H1 (cell line): ENCODE results near the gene NFIA.

Experiments used
- BRCA1 ChIP-seq: IDR thresholded peaks from 2 replicates; pipeline ENCODE4 v1.6.1; 2012; ENCODE audit warnings: low read depth, low read length, improper control_type of control experiment
- CBX5 ChIP-seq: fragments of 300-800, 300-1000 bp; sonication (generic); IDR thresholded peaks from 2 replicates; pipeline ENCODE4 v1.7.1; 2016; ENCODE audit warnings: antibody characterized with exemption, low read length, low read depth
- CHD2 ChIP-seq: IDR thresholded peaks from 2 replicates; pipeline ENCODE4 v1.6.1; 2012; ENCODE audit warnings: low read length, improper control_type of control experiment
- EP300 ChIP-seq, 2 experiments: IDR thresholded peaks; 1 replicate in 1 of 2; 2 replicates in 1 of 2; pipeline ENCODE4 v1.6.1; 2011 to 2012; ENCODE audit warnings: low read depth in 2 of 2, low read length in 2 of 2, mild to moderate bottlenecking in 2 of 2, borderline replicate concordance in 1 of 2, inconsistent platforms in 1 of 2, moderate library complexity in 1 of 2
- EZH2 ChIP-seq: fragments of 200-600 bp; sonication (generic); IDR thresholded peaks from 2 replicates; pipeline ENCODE4 v1.7.1; 2012; ENCODE audit warnings: low read depth, mild to moderate bottlenecking, moderate library complexity, low read length, inconsistent platforms; ENCODE audit not compliant: severe bottlenecking
- FOSL1 ChIP-seq: IDR thresholded peaks from 2 replicates; pipeline ENCODE4 v1.6.1; 2011; ENCODE audit warnings: mild to moderate bottlenecking, low read depth, low read length, moderate library complexity; ENCODE audit not compliant: insufficient read depth
- HDAC2 ChIP-seq, 2 experiments: fragments of 300-600 bp in 1 of 2; sonication (generic) in 1 of 2; IDR thresholded peaks; 2 replicates each; pipeline ENCODE4 v1.6.1; 2011 to 2012; ENCODE audit warnings: low read depth in 2 of 2, low read length in 2 of 2, mild to moderate bottlenecking in 2 of 2, moderate library complexity in 2 of 2, borderline replicate concordance in 1 of 2, inconsistent platforms in 1 of 2
- JUN ChIP-seq: IDR thresholded peaks from 2 replicates; pipeline ENCODE4 v1.6.1; 2011; ENCODE audit warnings: low read depth, mild to moderate bottlenecking, improper control_type of control experiment, low read length
- NRF1 ChIP-seq: IDR thresholded peaks from 2 replicates; pipeline ENCODE4 v1.6.1; 2011; ENCODE audit warnings: mild to moderate bottlenecking, low read depth, low read length, improper control_type of control experiment
- POLR2A ChIP-seq, 2 experiments: IDR thresholded peaks; 1 replicate in 1 of 2; 2 replicates in 1 of 2; pipeline ENCODE4 v1.6.1; 2011; ENCODE audit warnings: low read depth in 2 of 2, low read length in 2 of 2, mild to moderate bottlenecking in 2 of 2; ENCODE audit errors: control extremely low read depth in 1 of 2
- TEAD4 ChIP-seq: IDR thresholded peaks from 2 replicates; pipeline ENCODE4 v1.6.1; 2012; ENCODE audit warnings: low read depth, low read length, inconsistent platforms, mixed read lengths
- TF ChIP-seq, protein P1 (sequence below), 3 experiments: IDR thresholded peaks; 1 replicate in 2 of 3; 2 replicates in 1 of 3; pipeline versions ENCODE4 v1.5.1 to v1.6.1; 2011; ENCODE audit warnings: low read length in 3 of 3, mild to moderate bottlenecking in 3 of 3, inconsistent platforms in 2 of 3, low read depth in 1 of 3, moderate library complexity in 1 of 3; ENCODE audit not compliant: insufficient read depth in 1 of 3; ENCODE audit errors: control extremely low read depth in 1 of 3
- TF ChIP-seq, protein P2 (sequence below): IDR thresholded peaks from 2 replicates; pipeline ENCODE4 v1.6.1; 2012; ENCODE audit warnings: inconsistent platforms

- TF ChIP-seq, protein P1, sequence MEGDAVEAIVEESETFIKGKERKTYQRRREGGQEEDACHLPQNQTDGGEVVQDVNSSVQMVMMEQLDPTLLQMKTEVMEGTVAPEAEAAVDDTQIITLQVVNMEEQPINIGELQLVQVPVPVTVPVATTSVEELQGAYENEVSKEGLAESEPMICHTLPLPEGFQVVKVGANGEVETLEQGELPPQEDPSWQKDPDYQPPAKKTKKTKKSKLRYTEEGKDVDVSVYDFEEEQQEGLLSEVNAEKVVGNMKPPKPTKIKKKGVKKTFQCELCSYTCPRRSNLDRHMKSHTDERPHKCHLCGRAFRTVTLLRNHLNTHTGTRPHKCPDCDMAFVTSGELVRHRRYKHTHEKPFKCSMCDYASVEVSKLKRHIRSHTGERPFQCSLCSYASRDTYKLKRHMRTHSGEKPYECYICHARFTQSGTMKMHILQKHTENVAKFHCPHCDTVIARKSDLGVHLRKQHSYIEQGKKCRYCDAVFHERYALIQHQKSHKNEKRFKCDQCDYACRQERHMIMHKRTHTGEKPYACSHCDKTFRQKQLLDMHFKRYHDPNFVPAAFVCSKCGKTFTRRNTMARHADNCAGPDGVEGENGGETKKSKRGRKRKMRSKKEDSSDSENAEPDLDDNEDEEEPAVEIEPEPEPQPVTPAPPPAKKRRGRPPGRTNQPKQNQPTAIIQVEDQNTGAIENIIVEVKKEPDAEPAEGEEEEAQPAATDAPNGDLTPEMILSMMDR (IDR thresholded peaks at IDR 0.05; ENCODE audit: control extremely low read depth in 1 of 3, insufficient read depth in 1 of 3, low read depth in 1 of 3, low read length in 3 of 3), result no peak
- TF ChIP-seq EP300 (IDR thresholded peaks at IDR 0.05; ENCODE audit: borderline replicate concordance in 1 of 2, low read depth in 2 of 2, low read length in 2 of 2) (no peak), BRCA1 (no peak), POLR2A (IDR thresholded peaks at IDR 0.05; ENCODE audit: control extremely low read depth in 1 of 2, low read depth in 2 of 2, low read length in 2 of 2) (no peak), HDAC2 (IDR thresholded peaks at IDR 0.05; ENCODE audit: borderline replicate concordance in 1 of 2, low read depth in 2 of 2, low read length in 2 of 2) (no peak), CBX5 (no peak), NRF1 (no peak), CHD2 (no peak), EZH2 (no peak), FOSL1 (no peak), TEAD4 (0 out of 2 replicates have a peak, but pooled peaks have one; percentile 36), JUN (no peak)
- TF ChIP-seq, protein P2, sequence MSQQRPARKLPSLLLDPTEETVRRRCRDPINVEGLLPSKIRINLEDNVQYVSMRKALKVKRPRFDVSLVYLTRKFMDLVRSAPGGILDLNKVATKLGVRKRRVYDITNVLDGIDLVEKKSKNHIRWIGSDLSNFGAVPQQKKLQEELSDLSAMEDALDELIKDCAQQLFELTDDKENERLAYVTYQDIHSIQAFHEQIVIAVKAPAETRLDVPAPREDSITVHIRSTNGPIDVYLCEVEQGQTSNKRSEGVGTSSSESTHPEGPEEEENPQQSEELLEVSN, result no peak
Measured at GRCh38 chr1:61241411-61241838, 159.1 kb downstream of the NFIA start.
